GM18519 (cell line): ENCODE data around the gene DCUN1D2.
"Not testable (repeated sequence)": the region's sequence is repeated elsewhere in the genome, so short reads cannot be mapped to it uniquely, and the experiment has no call there.

ENCODE experiments used
- ATAC-seq: cut with Tn5 transposase; IDR thresholded peaks from one replicate; pipeline ENCODE4 v1.9.1; 2021; ENCODE audit warnings: mild to moderate bottlenecking, moderate library complexity; ENCODE audit not compliant: unreplicated experiment, low FRiP score

Gene DCUN1D2

DNA sequence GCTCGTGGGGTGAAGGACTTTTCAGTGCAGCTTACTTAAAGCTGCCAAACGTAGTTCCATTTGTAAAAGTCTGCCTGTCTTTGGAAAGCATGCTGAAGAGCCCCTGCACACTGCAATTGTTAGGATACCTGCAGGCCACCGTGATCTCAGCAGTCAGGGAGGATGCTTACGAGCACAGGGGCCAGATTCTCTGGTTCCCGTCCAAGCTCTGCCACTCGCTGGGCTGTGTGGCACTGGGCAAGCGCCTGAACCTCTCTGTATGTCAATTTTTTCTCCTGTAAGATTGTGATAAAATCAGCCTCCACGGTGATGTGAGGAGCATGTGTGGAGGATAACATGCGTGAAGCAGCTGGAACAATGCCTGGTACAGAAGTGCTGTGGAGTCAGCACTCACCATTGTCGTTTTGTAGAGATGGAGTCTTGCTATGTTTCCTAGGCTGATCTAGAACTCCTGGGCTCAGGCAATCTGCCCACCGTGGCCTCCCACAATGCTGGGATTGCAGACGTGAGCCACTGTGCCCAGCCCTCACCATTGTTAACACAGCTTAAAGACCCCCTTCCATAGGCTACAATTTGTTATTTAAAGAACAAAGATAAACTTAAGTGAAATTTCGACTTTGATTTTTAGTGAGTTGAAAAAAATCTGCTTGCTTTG, 40.7 kb downstream of the DCUN1D2 start:
- ATAC-seq, result no peak

DNA sequence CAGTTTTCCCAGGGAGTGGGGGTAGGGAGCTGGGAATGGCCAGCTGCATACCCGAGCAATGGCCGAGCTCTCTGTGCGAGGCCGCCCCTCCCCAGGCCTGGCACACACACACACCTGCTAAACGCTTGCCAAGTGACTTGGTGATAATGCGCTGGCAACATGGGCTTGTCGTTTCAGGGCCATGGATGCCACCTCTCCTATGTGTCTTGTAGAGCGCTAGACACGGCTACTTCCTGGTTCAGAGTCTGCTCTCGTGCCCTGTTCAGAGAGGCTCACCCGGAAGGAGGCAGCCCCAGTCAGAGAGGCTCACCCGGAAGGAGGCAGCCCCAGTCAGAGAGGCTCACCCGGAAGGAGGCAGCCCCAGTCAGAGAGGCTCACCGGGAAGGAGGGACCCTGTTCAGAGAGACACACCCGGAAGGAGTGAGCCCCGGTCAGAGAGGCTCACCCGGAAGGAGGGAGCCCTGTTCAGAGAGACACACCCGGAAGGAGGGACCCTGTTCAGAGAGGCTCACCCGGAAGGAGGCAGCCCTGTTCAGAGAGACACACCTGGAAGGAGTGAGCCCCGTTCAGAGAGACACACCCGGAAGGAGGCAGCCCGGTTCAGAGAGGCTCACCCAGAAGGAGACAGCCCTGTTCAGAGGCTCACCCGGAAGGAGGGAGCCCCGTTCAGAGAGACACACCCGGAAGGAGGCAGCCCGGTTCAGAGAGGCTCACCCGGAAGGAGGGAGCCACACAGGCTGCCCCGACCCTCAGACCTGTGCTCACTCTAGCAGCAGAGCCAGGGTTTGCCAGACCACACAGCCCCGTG, 41.4 kb downstream of the DCUN1D2 start:
- no peak for ATAC-seq

- ATAC-seq, result no peak
Measured at GRCh38 chr13:113448545-113448884, 42.0 kb downstream of the DCUN1D2 start.

- ATAC-seq, result no peak
Measured at GRCh38 chr13:113447596-113447995, 42.9 kb downstream of the DCUN1D2 start.

DNA sequence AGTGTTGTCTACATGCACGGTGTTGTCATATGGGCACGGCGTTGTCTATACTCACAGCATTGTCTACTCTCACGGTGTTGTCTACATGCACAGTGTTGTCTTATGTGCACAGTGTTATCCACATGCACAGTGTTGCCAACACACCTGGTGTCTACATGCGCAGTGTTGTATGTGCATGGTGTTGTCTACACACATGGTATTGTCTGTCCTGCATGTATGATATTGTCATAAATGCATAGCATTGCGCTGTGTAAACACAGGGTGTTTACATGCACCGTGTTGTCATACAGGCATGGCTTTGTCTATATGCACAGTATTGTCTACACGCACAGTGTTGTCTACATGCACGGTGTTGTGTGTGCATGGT, 44.0 kb downstream of the DCUN1D2 start:
- ATAC-seq, result peak; percentile 15

- peak; percentile 34 for ATAC-seq
Measured at GRCh38 chr13:113445791-113446487, 44.6 kb downstream of the DCUN1D2 start.

DNA sequence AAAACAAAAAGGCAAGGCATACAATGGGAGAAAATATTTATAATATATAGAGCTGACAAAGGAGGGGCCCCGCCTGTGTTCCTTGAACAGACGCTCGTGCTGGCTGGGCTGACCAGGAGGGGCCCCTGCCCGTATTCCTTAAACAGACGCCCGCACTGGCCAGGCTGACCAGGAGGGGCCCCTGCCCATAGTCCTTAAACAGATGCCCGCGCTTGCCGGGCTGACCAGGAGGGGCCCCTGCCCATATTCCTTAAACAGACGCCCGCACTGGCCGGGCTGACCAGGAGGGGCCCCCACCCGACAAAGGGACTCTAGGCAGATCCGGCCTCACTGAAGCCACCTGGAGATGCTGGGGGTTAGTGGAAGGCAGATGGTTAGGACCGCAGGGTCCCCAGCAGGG, 46.5 kb downstream of the DCUN1D2 start:
- no peak for ATAC-seq

- no peak for ATAC-seq
Measured at GRCh38 chr13:113442985-113443362, 47.5 kb downstream of the DCUN1D2 start.

DNA sequence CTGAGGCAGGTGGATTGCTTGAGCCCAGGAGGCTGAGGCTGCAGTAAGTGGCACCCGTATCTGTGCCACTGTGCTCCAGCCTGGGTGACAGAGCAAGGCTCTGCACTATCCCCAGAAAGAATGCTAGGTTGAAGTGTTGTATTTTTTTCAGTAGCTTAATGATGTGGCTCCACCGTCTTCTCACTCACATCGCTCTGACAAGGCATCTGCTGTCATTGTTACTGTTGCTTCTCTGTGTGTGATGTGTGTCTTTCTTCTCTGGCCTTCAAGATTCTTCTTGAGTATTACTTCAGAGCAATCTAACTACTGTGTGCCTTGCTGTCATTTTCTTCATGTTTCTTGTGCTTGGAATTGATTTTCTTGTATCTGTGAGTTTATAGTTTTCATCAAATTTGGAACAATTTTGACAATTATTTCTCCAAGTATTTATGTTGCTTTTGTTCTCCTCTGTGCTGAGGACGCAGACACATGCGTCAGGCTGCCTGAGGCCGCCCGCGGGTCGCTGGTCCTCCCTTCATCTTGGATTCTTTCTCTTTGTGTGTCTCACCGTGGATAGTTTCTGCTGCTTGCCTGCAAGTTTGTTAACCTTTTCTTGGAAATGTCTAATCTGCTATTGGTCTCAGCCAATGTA, 48.0 kb downstream of the DCUN1D2 start:
- ATAC-seq, result no peak

DNA sequence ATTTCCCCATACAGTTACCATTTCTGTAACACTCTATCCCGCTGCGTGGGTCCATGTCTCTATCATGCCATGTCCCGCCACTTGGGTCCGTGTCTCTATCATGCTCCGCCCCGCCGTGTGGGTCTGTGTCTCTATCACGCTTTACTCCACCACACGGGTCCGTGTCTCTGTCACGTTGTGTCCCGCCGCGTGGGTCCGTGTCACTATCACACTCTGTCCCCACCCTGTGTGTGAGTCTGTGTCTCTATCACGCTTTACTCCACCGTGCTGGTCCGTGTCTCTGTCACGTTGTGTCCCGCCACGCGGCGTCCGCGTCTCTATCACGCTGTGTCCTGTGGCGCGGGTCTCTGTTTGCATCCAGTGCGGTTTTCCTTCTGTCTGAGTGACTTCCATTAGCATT, 48.9 kb downstream of the DCUN1D2 start:
- ATAC-seq, result no peak

- ATAC-seq, result no peak
Measured at GRCh38 chr13:113437408-113438010, 53.0 kb downstream of the DCUN1D2 start.

DNA sequence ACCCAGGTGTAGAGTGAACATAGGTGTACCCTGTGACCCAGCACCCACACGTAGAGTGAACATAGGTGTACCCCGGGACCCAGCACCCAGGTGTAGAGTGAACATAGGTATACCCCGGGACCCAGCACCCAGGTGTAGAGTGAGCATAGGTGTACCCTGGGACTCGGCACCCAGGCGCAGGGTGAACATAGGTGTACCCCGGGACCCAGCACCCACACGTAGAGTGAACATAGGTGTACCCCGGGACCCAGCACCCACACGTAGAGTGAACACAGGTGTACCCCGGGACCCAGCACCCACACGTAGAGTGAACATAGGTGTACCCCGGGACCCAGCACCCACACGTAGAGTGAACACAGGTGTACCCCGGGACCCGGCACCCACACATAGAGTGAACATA, 53.6 kb downstream of the DCUN1D2 start:
- not testable (repeated sequence) for ATAC-seq

DNA sequence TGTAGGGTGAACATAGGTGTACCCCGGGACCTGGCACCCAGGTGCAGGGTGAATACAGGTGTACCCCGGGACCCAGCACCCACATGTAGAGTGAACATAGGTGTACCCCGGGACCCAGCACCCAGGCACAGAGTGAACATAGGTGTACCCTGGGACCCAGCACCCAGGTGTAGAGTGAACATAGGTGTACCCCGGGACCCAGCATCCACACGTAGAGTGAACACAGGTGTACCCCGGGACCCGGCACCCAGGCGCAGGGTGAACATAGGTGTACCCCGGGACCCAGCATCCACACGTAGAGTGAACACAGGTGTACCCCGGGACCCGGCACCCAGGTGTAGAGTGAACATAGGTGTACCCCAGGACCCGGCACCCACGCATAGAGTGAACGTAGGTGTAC, 54.6 kb downstream of the DCUN1D2 start:
- not testable (repeated sequence) for ATAC-seq

DNA sequence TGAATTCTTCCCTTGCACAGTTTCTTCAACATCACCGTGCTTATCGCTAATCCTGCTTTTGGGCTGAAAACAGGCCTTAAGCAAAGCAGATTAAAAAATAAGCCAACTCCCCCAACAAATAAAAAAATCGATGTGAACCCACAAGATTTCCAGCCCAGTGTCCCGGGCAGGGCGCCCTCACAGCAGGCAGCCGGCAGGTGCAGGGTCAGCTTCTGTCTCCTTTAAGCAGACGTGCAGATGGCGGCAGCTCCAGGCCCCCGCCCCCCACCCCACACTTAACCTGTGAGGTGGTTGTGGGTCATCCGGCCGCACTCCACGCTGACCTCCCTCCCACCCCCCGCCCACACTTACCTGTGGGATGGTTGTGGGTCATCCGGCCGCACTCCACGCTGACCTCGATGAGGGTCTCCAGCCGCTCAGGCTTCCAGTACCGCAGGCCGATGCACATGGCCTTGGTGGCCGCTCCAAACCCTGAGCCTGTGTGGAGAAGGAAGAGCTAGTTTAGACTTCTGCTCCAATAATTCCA, 57.1 kb downstream of the DCUN1D2 start:
- ATAC-seq, result no peak

DNA sequence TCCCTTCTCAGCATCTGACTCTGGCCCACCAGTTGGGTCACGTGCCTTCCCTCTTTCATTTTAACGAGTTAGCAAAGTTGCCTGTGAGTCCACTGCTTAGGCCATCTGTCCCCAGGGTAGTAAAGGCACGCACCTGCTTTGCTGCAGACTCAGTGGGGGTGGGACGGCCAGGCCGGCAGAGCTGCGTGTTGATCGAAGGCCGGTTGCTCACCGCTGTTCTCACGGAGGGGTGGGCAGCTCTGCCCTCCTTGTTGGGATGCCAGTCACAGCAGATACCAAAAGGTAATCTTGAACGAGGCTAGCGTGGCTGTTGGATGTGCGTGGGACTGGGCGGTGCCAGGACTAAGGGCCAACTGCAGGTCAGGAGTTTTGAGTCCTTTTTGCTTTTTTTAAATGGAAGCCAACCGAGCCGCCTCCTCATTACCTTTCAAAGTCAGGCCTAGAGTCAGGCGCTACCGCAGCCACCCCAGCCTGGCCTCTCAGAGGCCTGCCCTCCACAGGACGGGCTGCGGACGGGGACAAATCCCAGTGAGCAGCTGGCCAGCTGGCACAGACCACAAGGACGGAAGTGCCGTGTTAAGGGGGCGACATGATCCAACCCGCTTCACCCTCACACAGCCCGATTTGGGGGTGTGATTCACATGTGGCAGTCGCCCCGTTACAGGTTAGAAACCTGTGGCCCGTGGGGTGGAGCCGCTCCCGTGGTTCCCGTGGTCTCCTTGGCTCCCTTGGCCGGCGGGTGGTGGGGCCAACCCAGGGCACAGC, 57.8 kb downstream of the DCUN1D2 start:
- ATAC-seq, result no peak

GRCh38 chr13:113431171-113431570, 59.3 kb downstream of the DCUN1D2 start:
- ATAC-seq, result no peak

GRCh38 chr13:113430378-113431110, 60.0 kb downstream of the DCUN1D2 start:
- no peak for ATAC-seq

- no peak for ATAC-seq
Measured at GRCh38 chr13:113429608-113429985, 60.9 kb downstream of the DCUN1D2 start.

- ATAC-seq, result no peak
Measured at GRCh38 chr13:113428871-113429607, 61.5 kb downstream of the DCUN1D2 start.
